ENCODE results near the gene RNASE8. TPM values are rescaled to one million over a fixed set of nuclear protein-coding genes. Genes with fewer than 3 reads are reported as not detected.

RNASE8 gene
- total RNA-seq, 2 donors from 2014 or later, result not detected

- Histone ChIP-seq H3K27me3 (replicated peaks; ENCODE audit: insufficient read depth) (no peaks in the 10 kb centered on the region), H3K27ac (no peak overlapping the region), H3K4me3 (no peak overlapping the region), H3K36me3 (no peaks in the 10 kb centered on the region), H3K9me3 (no peaks in the 10 kb centered on the region), H3K4me1 (ENCODE audit: control insufficient read depth in 1 of 2, low read depth in 2 of 2) (no peaks in the 10 kb centered on the region)
- ATAC-seq (ENCODE audit: insufficient number of reproducible peaks, low FRiP score, low read depth), result no peak
- DNase-seq (ENCODE audit: low spot score), result no peak
- no peak for TF ChIP-seq CTCF (IDR thresholded peaks at IDR 0.05)
Measured at GRCh38 chr14:21049271-21049673, 8.3 kb upstream of the RNASE8 start.

GRCh38 chr14:21050597-21050996 is 7.0 kb upstream of the RNASE8 start:
- Histone ChIP-seq H3K27ac (no peak overlapping the region), H3K36me3 (no peaks in the 10 kb centered on the region), H3K4me1 (ENCODE audit: control insufficient read depth in 1 of 2, low read depth in 2 of 2) (no peaks in the 10 kb centered on the region), H3K9me3 (no peaks in the 10 kb centered on the region), H3K27me3 (replicated peaks; ENCODE audit: insufficient read depth) (no peaks in the 10 kb centered on the region), H3K4me3 (no peak overlapping the region)
- DNase-seq (ENCODE audit: low spot score) (no peak), ATAC-seq (ENCODE audit: insufficient number of reproducible peaks, low FRiP score, low read depth) (no peak)
- TF ChIP-seq CTCF (IDR thresholded peaks at IDR 0.05), result no peak

GRCh38 chr14:21053184-21054122 is 4.2 kb upstream of the RNASE8 start:
- DNase-seq (ENCODE audit: low spot score) (no peak), ATAC-seq (ENCODE audit: insufficient number of reproducible peaks, low FRiP score, low read depth) (no peak)
- no peaks in the 10 kb centered on the region for H3K27me3 ChIP-seq (replicated peaks; ENCODE audit: insufficient read depth)
- H3K4me1 ChIP-seq (ENCODE audit: control insufficient read depth in 1 of 2, low read depth in 2 of 2), result no peaks in the 10 kb centered on the region
- no peaks in the 10 kb centered on the region for H3K36me3 ChIP-seq
- no peak overlapping the region for H3K4me3 ChIP-seq
- TF ChIP-seq CTCF (IDR thresholded peaks at IDR 0.05), result no peak
- no peaks in the 10 kb centered on the region for H3K9me3 ChIP-seq
- no peak overlapping the region for H3K27ac ChIP-seq

- ATAC-seq (ENCODE audit: insufficient number of reproducible peaks, low FRiP score, low read depth) (no peak), DNase-seq (ENCODE audit: low spot score) (no peak)
- H3K36me3 ChIP-seq, result no peaks in the 10 kb centered on the region
- H3K9me3 ChIP-seq, result no peaks in the 10 kb centered on the region
- H3K27me3 ChIP-seq (replicated peaks; ENCODE audit: insufficient read depth), result no peaks in the 10 kb centered on the region
- H3K4me3 ChIP-seq, result no peak overlapping the region
- H3K4me1 ChIP-seq (ENCODE audit: control insufficient read depth in 1 of 2, low read depth in 2 of 2), result no peaks in the 10 kb centered on the region
- TF ChIP-seq CTCF (IDR thresholded peaks at IDR 0.05), result no peak
- H3K27ac ChIP-seq, result no peak overlapping the region
Measured at GRCh38 chr14:21054123-21054767, 3.4 kb upstream of the RNASE8 start.

GRCh38 chr14:21054768-21055145 is 2.9 kb upstream of the RNASE8 start:
- DNase-seq (ENCODE audit: low spot score) (no peak), ATAC-seq (ENCODE audit: insufficient number of reproducible peaks, low FRiP score, low read depth) (no peak)
- Histone ChIP-seq H3K36me3 (no peaks in the 10 kb centered on the region), H3K27me3 (replicated peaks; ENCODE audit: insufficient read depth) (no peaks in the 10 kb centered on the region), H3K9me3 (no peaks in the 10 kb centered on the region), H3K27ac (no peak overlapping the region), H3K4me1 (ENCODE audit: control insufficient read depth in 1 of 2, low read depth in 2 of 2) (no peaks in the 10 kb centered on the region), H3K4me3 (no peak overlapping the region)
- TF ChIP-seq CTCF (IDR thresholded peaks at IDR 0.05), result no peak
